GM18909 (cell line): Measurements from ENCODE around the gene KNSTRN.

Experiments used
- ATAC-seq: cut with Tn5 transposase; IDR thresholded peaks from one replicate; pipeline ENCODE4 v1.9.1; 2021; ENCODE audit warnings: mild to moderate bottlenecking; ENCODE audit not compliant: unreplicated experiment, poor library complexity

The KNSTRN gene

GRCh38 chr15:40365016-40365415, 17.5 kb upstream of the KNSTRN start:
- ATAC-seq: no peak

- ATAC-seq: no peak
These were observed 16.7 kb upstream of the KNSTRN start for GRCh38 chr15:40365624-40366456.

GRCh38 chr15:40366457-40367370, 15.8 kb upstream of the KNSTRN start:
- no peak for ATAC-seq

- no peak for ATAC-seq
These were observed 15.2 kb upstream of the KNSTRN start for GRCh38 chr15:40367371-40367685.

- peak; percentile 83 for ATAC-seq
These were observed 14.6 kb upstream of the KNSTRN start for GRCh38 chr15:40367686-40368611.

- ATAC-seq: no peak
These were observed 13.6 kb upstream of the KNSTRN start for GRCh38 chr15:40368719-40369473.

GRCh38 chr15:40369474-40369869, 13.0 kb upstream of the KNSTRN start:
- no peak for ATAC-seq

- no peak for ATAC-seq
These were observed 12.6 kb upstream of the KNSTRN start for GRCh38 chr15:40369971-40370370.

- ATAC-seq: no peak
These were observed 9.5 kb upstream of the KNSTRN start for GRCh38 chr15:40372981-40373380.

GRCh38 chr15:40377606-40378005, 4.9 kb upstream of the KNSTRN start:
- no peak for ATAC-seq

- no peak for ATAC-seq
These were observed 3.1 kb upstream of the KNSTRN start for GRCh38 chr15:40379374-40379773.

GRCh38 chr15:40379853-40380252, 2.7 kb upstream of the KNSTRN start:
- ATAC-seq: no peak

GRCh38 chr15:40380636-40381035, 1.9 kb upstream of the KNSTRN start:
- no peak for ATAC-seq

- ATAC-seq: no peak
These were observed 547 bp upstream of the KNSTRN start for GRCh38 chr15:40381818-40382529.

GRCh38 chr15:40386480-40386879, 4.0 kb downstream of the KNSTRN start:
- ATAC-seq: no peak

- no peak for ATAC-seq
These were observed 6.7 kb downstream of the KNSTRN start for GRCh38 chr15:40388941-40389823.

GRCh38 chr15:40389824-40390595, 7.5 kb downstream of the KNSTRN start:
- ATAC-seq: no peak
